Neural progenitor cell (in vitro differentiated cells): ENCODE results near the gene PRPF31.

Experiments used
- CTCF ChIP-seq: fragments of 200-600 bp; sonication (generic); IDR thresholded peaks from 2 replicates; pipeline ENCODE4 v1.5.1; 2017; ENCODE audit warnings: antibody characterized with exemption, mild to moderate bottlenecking
- EZH2 ChIP-seq: fragments of 200-600 bp; sonication (generic); IDR thresholded peaks from 2 replicates; pipeline ENCODE4 v1.6.1; 2017; ENCODE audit warnings: antibody characterized with exemption, mild to moderate bottlenecking, moderate library complexity

DNA sequence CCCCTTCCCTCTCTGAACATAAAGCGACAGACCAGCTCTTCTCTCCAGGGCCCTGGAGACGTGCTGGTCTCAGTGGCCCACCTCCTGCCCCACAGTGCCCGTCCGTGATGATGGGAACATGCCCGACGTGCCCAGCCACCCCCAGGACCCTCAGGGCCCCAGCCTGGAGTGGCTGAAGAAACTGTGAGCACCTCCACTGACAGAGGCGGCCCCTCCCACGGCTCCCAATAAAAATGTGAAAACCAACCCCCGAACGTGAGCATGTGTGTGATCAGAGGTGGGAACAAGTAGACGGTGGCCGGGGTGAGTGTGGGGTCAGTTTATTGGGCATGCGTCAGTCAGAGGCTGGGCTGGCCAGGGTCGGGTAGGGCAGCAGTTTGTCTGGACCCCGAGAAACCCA is 8.8 kb upstream of the PRPF31 start:
- no peak for TF ChIP-seq CTCF
- no peak for TF ChIP-seq EZH2
